HG03378 (cell line): ENCODE data around the gene GALNT1.

Source experiments
- ATAC-seq: cut with Tn5 transposase; IDR thresholded peaks from one replicate; pipeline ENCODE4 v1.9.1; 2021; ENCODE audit warnings: mild to moderate bottlenecking, moderate library complexity; ENCODE audit not compliant: unreplicated experiment

The GALNT1 gene

GRCh38 chr18:35711227-35711626 lies 129.7 kb downstream of the GALNT1 start:
- ATAC-seq: no peak

GRCh38 chr18:35713545-35713944 lies 132.0 kb downstream of the GALNT1 start:
- ATAC-seq: no peak

- no peak for ATAC-seq
Observed at GRCh38 chr18:35714539-35714938, 133.0 kb downstream of the GALNT1 start.

- ATAC-seq: no peak
Observed at GRCh38 chr18:35715139-35715538, 133.6 kb downstream of the GALNT1 start.

GRCh38 chr18:35716169-35716831 lies 134.8 kb downstream of the GALNT1 start:
- no peak for ATAC-seq

- ATAC-seq: no peak
Observed at GRCh38 chr18:35717182-35717581, 135.6 kb downstream of the GALNT1 start.

GRCh38 chr18:35721431-35722081 lies 140.0 kb downstream of the GALNT1 start:
- no peak for ATAC-seq

GRCh38 chr18:35728676-35729075 lies 147.1 kb downstream of the GALNT1 start:
- no peak for ATAC-seq

GRCh38 chr18:35729991-35730668 lies 148.6 kb downstream of the GALNT1 start:
- no peak for ATAC-seq

GRCh38 chr18:35730691-35731370 lies 149.3 kb downstream of the GALNT1 start:
- ATAC-seq: no peak

- no peak for ATAC-seq
Observed at GRCh38 chr18:35731701-35732100, 150.2 kb downstream of the GALNT1 start.

- no peak for ATAC-seq
Observed at GRCh38 chr18:35732162-35732561, 150.6 kb downstream of the GALNT1 start.

GRCh38 chr18:35732636-35733035 lies 151.1 kb downstream of the GALNT1 start:
- no peak for ATAC-seq

GRCh38 chr18:35733408-35733807 lies 151.9 kb downstream of the GALNT1 start:
- no peak for ATAC-seq

GRCh38 chr18:35736696-35737095 lies 155.2 kb downstream of the GALNT1 start:
- no peak for ATAC-seq

GRCh38 chr18:35739778-35740177 lies 158.2 kb downstream of the GALNT1 start:
- no peak for ATAC-seq

- ATAC-seq: no peak
Observed at GRCh38 chr18:35740656-35741055, 159.1 kb downstream of the GALNT1 start.

- ATAC-seq: no peak
Observed at GRCh38 chr18:35743916-35744315, 162.4 kb downstream of the GALNT1 start.

- no peak for ATAC-seq
Observed at GRCh38 chr18:35745814-35746213, 164.3 kb downstream of the GALNT1 start.

- no peak for ATAC-seq
Observed at GRCh38 chr18:35746826-35747339, 165.3 kb downstream of the GALNT1 start.

- no peak for ATAC-seq
Observed at GRCh38 chr18:35747894-35748472, 166.4 kb downstream of the GALNT1 start.
